HG03175 (cell line): ENCODE data around the gene UBE2G1.
A peak's percentile ranks its signal among the peaks of the same experiment; 100 is the strongest.

ENCODE experiments used
- ATAC-seq: cut with Tn5 transposase; IDR thresholded peaks from one replicate; pipeline ENCODE4 v1.9.1; 2021; ENCODE audit warnings: mild to moderate bottlenecking, moderate library complexity; ENCODE audit not compliant: unreplicated experiment

UBE2G1 gene

GRCh38 chr17:4309897-4310296, 56.6 kb downstream of the UBE2G1 start:
- ATAC-seq = no peak

- no peak for ATAC-seq
These were observed 59.1 kb downstream of the UBE2G1 start for GRCh38 chr17:4307179-4307930.

- no peak for ATAC-seq
These were observed 61.3 kb downstream of the UBE2G1 start for GRCh38 chr17:4305224-4305623.

GRCh38 chr17:4304417-4305027, 62.0 kb downstream of the UBE2G1 start:
- no peak for ATAC-seq

- no peak for ATAC-seq
These were observed 65.4 kb downstream of the UBE2G1 start for GRCh38 chr17:4301066-4301465.

- no peak for ATAC-seq
These were observed 69.1 kb downstream of the UBE2G1 start for GRCh38 chr17:4297351-4297750.

- no peak for ATAC-seq
These were observed 70.8 kb downstream of the UBE2G1 start for GRCh38 chr17:4295686-4296085.

- no peak for ATAC-seq
These were observed 72.9 kb downstream of the UBE2G1 start for GRCh38 chr17:4293572-4293971.

GRCh38 chr17:4287710-4288109, 78.8 kb downstream of the UBE2G1 start:
- no peak for ATAC-seq

GRCh38 chr17:4276514-4276913, 90.0 kb downstream of the UBE2G1 start:
- no peak for ATAC-seq

- no peak for ATAC-seq
These were observed 93.5 kb downstream of the UBE2G1 start for GRCh38 chr17:4272972-4273368.

GRCh38 chr17:4272213-4272971, 94.1 kb downstream of the UBE2G1 start:
- no peak for ATAC-seq

GRCh38 chr17:4270736-4271135, 95.7 kb downstream of the UBE2G1 start:
- ATAC-seq = no peak

- no peak for ATAC-seq
These were observed 96.6 kb downstream of the UBE2G1 start for GRCh38 chr17:4269915-4270314.

- ATAC-seq = no peak
These were observed 99.1 kb downstream of the UBE2G1 start for GRCh38 chr17:4267402-4267801.

GRCh38 chr17:4266550-4266949, 99.9 kb downstream of the UBE2G1 start:
- ATAC-seq = no peak

- ATAC-seq = peak; percentile 79
These were observed 102.9 kb downstream of the UBE2G1 start, which contains the start of gene ANKFY1 for GRCh38 chr17:4263282-4264215. Gene ANKFY1 (minus strand): TSS chr17:4263979. CDS start chr17:4263941, 38 bp downstream.

GRCh38 chr17:4262703-4263102, 103.8 kb downstream of the UBE2G1 start:
- no peak for ATAC-seq

GRCh38 chr17:4261452-4261851, 105.0 kb downstream of the UBE2G1 start:
- no peak for ATAC-seq

GRCh38 chr17:4258867-4259266, 107.6 kb downstream of the UBE2G1 start:
- ATAC-seq = no peak

- no peak for ATAC-seq
These were observed 109.5 kb downstream of the UBE2G1 start for GRCh38 chr17:4256952-4257351.
